ENCODE results near the gene EEIG1. TPM values are rescaled to one million over a fixed set of nuclear protein-coding genes. Genes with fewer than 3 reads are reported as not detected.

EEIG1 gene
- total RNA-seq, 4 donors from 2014 or later: 5.0 to 140 (median 19.3) TPM

DNA sequence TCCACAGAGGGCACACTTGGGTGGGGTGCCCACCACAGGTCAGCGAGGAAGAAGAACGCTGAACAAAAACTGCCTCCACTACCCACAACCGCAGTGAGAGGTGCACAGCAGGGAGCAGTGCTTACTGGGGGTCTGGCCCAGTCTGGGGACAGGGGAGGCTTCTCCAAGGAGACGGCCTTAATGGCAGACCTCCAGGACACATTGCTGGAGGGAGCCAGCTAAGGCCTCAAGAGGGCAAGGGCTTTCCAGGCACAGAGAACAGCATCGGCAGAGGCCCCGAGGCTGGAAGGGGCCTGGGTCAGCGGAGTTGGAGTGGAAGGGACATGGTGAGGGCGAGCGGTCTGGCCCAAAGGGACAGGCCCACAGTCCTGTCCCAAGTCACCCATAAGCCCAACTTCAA, 34.8 kb downstream of the EEIG1 start:
- intact Hi-C loops (cut with DNase I; ENCODE audit: low total_unique reads): no loop called here
- H3K36me3 ChIP-seq: no peaks in the 10 kb centered on the region
- TF ChIP-seq POLR2A (IDR thresholded peaks at IDR 0.05): no peak
- TF ChIP-seq, protein P1, sequence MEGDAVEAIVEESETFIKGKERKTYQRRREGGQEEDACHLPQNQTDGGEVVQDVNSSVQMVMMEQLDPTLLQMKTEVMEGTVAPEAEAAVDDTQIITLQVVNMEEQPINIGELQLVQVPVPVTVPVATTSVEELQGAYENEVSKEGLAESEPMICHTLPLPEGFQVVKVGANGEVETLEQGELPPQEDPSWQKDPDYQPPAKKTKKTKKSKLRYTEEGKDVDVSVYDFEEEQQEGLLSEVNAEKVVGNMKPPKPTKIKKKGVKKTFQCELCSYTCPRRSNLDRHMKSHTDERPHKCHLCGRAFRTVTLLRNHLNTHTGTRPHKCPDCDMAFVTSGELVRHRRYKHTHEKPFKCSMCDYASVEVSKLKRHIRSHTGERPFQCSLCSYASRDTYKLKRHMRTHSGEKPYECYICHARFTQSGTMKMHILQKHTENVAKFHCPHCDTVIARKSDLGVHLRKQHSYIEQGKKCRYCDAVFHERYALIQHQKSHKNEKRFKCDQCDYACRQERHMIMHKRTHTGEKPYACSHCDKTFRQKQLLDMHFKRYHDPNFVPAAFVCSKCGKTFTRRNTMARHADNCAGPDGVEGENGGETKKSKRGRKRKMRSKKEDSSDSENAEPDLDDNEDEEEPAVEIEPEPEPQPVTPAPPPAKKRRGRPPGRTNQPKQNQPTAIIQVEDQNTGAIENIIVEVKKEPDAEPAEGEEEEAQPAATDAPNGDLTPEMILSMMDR (IDR thresholded peaks at IDR 0.05): no peak
- no peak overlapping the region for H3K4me3 ChIP-seq
- H3K27me3 ChIP-seq: no peaks in the 10 kb centered on the region
- no peak for DNase-seq
- no peaks in the 10 kb centered on the region for H3K9me3 ChIP-seq
- H3K27ac ChIP-seq: peak overlapping the region in 1 of 2 donors; percentile 55
- peaks cover 0 to 5% of the 10 kb centered on the region in 2 donors for H3K4me1 ChIP-seq

DNA sequence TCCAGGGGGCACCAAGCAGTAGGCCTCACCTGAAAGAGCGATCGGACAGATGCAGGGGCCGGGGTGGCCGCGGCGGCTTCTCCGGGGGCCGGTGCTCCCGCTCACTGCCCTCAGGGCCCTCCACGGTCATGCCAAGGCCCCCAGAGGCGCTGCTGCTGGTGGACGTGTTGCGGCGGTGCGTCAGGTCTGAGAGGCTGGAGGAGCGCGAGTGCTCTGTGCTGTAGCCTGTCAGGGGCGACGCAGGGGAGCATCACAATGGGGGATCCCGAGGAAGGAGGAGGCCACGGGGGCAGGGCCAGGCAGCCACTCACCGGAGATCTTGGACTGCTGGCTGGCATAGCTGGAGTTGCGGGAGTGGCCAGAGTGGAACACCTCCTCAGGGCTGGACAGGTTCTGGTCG, 35.5 kb downstream of the EEIG1 start:
- no peak for TF ChIP-seq POLR2A (IDR thresholded peaks at IDR 0.05)
- TF ChIP-seq, protein P1 (IDR thresholded peaks at IDR 0.05): no peak
- Histone ChIP-seq H3K27me3 (no peaks in the 10 kb centered on the region), H3K36me3 (no peaks in the 10 kb centered on the region), H3K4me3 (no peak overlapping the region), H3K27ac (peak overlapping the region in 1 of 2 donors; percentile 55), H3K4me1 (peaks cover 0 to 5% of the 10 kb centered on the region in 2 donors), H3K9me3 (no peaks in the 10 kb centered on the region)
- intact Hi-C loops (cut with DNase I; ENCODE audit: low total_unique reads): no loop called here
- DNase-seq: no peak

DNA sequence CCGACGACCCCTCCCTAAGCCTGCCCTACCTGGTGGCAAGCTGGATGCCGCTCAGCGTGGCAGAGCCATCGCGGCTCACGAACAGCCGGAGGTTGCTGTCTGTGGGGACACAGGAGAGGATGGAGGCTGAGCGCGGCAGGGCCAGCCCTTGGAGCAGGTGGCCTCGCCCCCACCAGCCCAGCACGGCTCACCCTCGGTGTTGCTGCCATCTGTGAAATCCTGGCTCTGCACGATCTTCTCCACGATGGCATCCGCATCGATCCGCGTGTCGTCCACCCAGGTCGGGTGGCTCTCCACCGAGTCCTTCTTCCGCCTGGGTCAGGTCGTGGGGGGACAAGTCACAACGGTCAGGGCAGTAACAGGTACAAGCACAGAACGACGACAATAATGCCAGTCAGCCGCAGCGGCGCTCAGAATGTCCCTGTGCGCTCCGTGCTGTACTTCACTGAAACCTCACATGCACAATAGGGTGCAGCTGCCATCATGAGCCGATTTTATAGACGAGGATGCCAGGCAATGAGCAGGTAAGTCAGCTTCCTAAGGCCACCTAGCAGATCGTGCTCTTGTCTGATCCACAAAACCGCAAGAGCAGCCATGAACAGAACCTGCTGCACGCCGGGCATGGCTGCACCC, 36.1 kb downstream of the EEIG1 start:
- no peaks in the 10 kb centered on the region for H3K36me3 ChIP-seq
- intact Hi-C loops (cut with DNase I; ENCODE audit: low total_unique reads): loop anchor here (5.0 kb wide), 2 partner anchors 93 to 178 kb away; no protein-coding TSS in a partner anchor
- no peak for DNase-seq
- H3K4me1 ChIP-seq: peaks cover 0 to 5% of the 10 kb centered on the region in 2 donors
- no peak for TF ChIP-seq POLR2A (IDR thresholded peaks at IDR 0.05)
- TF ChIP-seq, protein P1 (IDR thresholded peaks at IDR 0.05): no peak
- peak overlapping the region in 1 of 2 donors; percentile 43 for H3K27ac ChIP-seq
- no peaks in the 10 kb centered on the region for H3K9me3 ChIP-seq
- no peaks in the 10 kb centered on the region for H3K27me3 ChIP-seq
- no peak overlapping the region for H3K4me3 ChIP-seq

DNA sequence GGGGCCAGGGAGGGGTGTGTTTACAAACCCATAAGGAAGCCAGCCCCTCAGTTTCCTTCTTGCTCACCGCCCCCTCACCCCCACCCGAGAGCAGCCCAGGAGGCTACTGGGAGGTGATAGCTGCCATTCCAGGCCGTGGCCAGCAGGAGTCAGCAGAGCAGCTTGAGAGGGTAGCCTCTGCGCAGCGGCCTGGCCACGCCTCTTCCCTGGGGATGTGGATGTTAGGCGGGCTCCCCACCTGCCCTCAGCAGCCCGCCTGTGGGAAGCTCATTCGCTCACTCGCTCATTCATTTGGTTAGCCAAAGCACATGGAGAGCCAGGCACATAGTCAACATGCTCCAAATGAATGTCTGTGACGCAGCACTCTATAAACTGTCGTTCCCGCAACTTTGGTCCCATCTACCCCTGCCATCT, 37.1 kb downstream of the EEIG1 start:
- H3K4me3 ChIP-seq: no peak overlapping the region
- peaks cover 0 to 5% of the 10 kb centered on the region in 2 donors for H3K4me1 ChIP-seq
- no peaks in the 10 kb centered on the region for H3K36me3 ChIP-seq
- peak; percentile 90 to 92 for DNase-seq
- H3K27ac ChIP-seq: peak overlapping the region; percentile 8 to 43
- TF ChIP-seq POLR2A (IDR thresholded peaks at IDR 0.05): no peak
- TF ChIP-seq, protein P1 (IDR thresholded peaks at IDR 0.05): peak; percentile 97 to 98 (median 98)
- no peaks in the 10 kb centered on the region for H3K27me3 ChIP-seq
- H3K9me3 ChIP-seq: no peaks in the 10 kb centered on the region
- intact Hi-C loops (cut with DNase I; ENCODE audit: low total_unique reads): loop anchor here (5.0 kb wide), 2 partner anchors 94 to 179 kb away; no protein-coding TSS in a partner anchor

DNA sequence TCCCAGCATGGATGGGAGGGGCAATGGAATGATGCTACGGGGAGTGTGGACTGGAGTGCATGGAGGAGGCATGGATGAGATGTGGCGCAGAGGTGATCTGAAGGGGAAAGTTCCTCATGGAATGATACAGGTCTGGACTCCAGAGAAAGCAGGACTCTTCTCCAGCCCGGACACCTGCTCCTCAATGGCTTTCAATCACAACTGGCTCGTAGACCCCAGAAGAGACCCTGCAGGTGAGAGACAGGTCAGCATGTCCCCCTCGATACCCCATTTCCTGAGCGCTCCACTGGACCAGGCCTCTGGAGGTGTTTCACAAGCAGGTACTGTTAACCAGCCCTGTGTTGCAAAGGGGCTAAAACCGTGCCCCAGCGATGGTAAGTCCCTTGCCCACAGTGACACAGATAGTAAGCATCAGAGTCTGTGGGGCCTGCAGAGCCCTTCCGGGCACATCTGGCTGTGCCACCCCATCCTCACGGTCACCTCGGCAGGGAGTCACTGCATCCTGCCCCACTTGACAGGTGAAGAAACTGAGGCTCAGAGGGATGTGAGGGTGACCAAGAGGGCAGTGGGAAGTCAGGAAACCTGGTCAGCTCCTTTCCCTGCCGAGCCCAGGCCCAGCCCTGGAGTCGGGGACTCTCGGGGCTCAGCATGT, 37.7 kb downstream of the EEIG1 start:
- Histone ChIP-seq H3K4me3 (no peak overlapping the region), H3K4me1 (peaks cover 0 to 5% of the 10 kb centered on the region in 2 donors), H3K36me3 (no peaks in the 10 kb centered on the region), H3K27me3 (no peaks in the 10 kb centered on the region), H3K27ac (peak overlapping the region; percentile 8 to 43), H3K9me3 (no peaks in the 10 kb centered on the region)
- intact Hi-C loops (cut with DNase I; ENCODE audit: low total_unique reads): loop anchor here (5.0 kb wide), 2 partner anchors 94 to 179 kb away; no protein-coding TSS in a partner anchor
- no peak for TF ChIP-seq POLR2A (IDR thresholded peaks at IDR 0.05)
- TF ChIP-seq, protein P1 (IDR thresholded peaks at IDR 0.05): no peak
- no peak for DNase-seq
